Activated T-cell treated with anti-CD3 and anti-CD28 coated beads, Interleukin-2, amount 50 U/mL, for 4 hours (primary cell): ENCODE results near the gene JAKMIP1. TPM values are rescaled to one million over a fixed set of nuclear protein-coding genes. Genes with fewer than 3 reads are reported as not detected.

ENCODE experiments used
- ATAC-seq, 2 donors: fragments of 200-7000 bp; cut with Tn5 transposase; one replicate each; pipeline ENCODE4 v1.10.0; 2021
- DNase-seq: peaks from one replicate; pipeline ENCODE4 v3.0.0-alpha.2; 2020
- H3K27me3 Mint-ChIP-seq: one replicate; pipeline ENCODE4 v1.8.0; 2021; ENCODE audit warnings: low read depth, mixed read lengths
- H3K36me3 Mint-ChIP-seq: one replicate; pipeline ENCODE4 v1.8.0; 2022; ENCODE audit warnings: mixed read lengths; ENCODE audit not compliant: insufficient read depth
- H3K4me1 Mint-ChIP-seq: one replicate; pipeline ENCODE4 v1.8.0; 2021; ENCODE audit warnings: low read depth, mixed read lengths
- H3K4me3 Mint-ChIP-seq: one replicate; pipeline ENCODE4 v1.8.0; 2021; ENCODE audit warnings: mild to moderate bottlenecking, moderate library complexity, mixed read lengths
- H3K9me3 Mint-ChIP-seq: one replicate; pipeline ENCODE4 v1.8.0; 2021; ENCODE audit warnings: mixed read lengths
- total RNA-seq, 3 donors: library from RNA; stranded (reverse); gene quantifications; one replicate each; pipeline ENCODE4 v1.2.1, GENCODE V29; 2021

Gene JAKMIP1
- total RNA-seq, 3 donors from 2014 or later = 1.1 to 3.7 (median 3.3) TPM

- no peak for DNase-seq
- H3K9me3 Mint-ChIP-seq = peaks cover 8% of the 10 kb centered on the region
- H3K4me1 Mint-ChIP-seq = peaks cover 29% of the 10 kb centered on the region
- H3K36me3 Mint-ChIP-seq = peaks cover 2% of the 10 kb centered on the region
- peaks cover 28% of the 10 kb centered on the region for H3K27me3 Mint-ChIP-seq
- peak overlapping the region; percentile 76 for H3K4me3 Mint-ChIP-seq
- peak in 1 of 2 donors; percentile 6 for ATAC-seq
Observed at GRCh38 chr4:6200922-6201362, 593 bp upstream of the JAKMIP1 start.

- peak in 1 of 2 donors; percentile 18 for ATAC-seq
- H3K4me1 Mint-ChIP-seq = peaks cover 33% of the 10 kb centered on the region
- H3K27me3 Mint-ChIP-seq = peaks cover 31% of the 10 kb centered on the region
- peaks cover 2% of the 10 kb centered on the region for H3K36me3 Mint-ChIP-seq
- no peak for DNase-seq
- peaks cover 8% of the 10 kb centered on the region for H3K9me3 Mint-ChIP-seq
- H3K4me3 Mint-ChIP-seq = peak overlapping the region; percentile 81
Observed at GRCh38 chr4:6199422-6199921, 877 bp downstream of the JAKMIP1 start.

- Mint-ChIP-seq H3K9me3 (peaks cover 8% of the 10 kb centered on the region), H3K4me1 (peaks cover 33% of the 10 kb centered on the region), H3K4me3 (peak overlapping the region; percentile 81), H3K27me3 (peaks cover 31% of the 10 kb centered on the region), H3K36me3 (peaks cover 2% of the 10 kb centered on the region)
- ATAC-seq (peak; percentile 21 to 22), DNase-seq (no peak)
Observed at GRCh38 chr4:6198768-6199421, 1.5 kb downstream of the JAKMIP1 start.

GRCh38 chr4:6198278-6198677 is 2.1 kb downstream of the JAKMIP1 start:
- Mint-ChIP-seq H3K9me3 (peaks cover 8% of the 10 kb centered on the region), H3K4me1 (peaks cover 33% of the 10 kb centered on the region), H3K27me3 (peaks cover 31% of the 10 kb centered on the region), H3K4me3 (peak overlapping the region; percentile 81), H3K36me3 (peaks cover 2% of the 10 kb centered on the region)
- peak; percentile 53 to 63 for ATAC-seq
- DNase-seq = peak; percentile 52

GRCh38 chr4:6197433-6198174 is 2.7 kb downstream of the JAKMIP1 start:
- peaks cover 33% of the 10 kb centered on the region for H3K4me1 Mint-ChIP-seq
- H3K4me3 Mint-ChIP-seq = peak overlapping the region; percentile 81
- ATAC-seq (no peak), DNase-seq (no peak)
- H3K36me3 Mint-ChIP-seq = peaks cover 2% of the 10 kb centered on the region
- H3K9me3 Mint-ChIP-seq = peaks cover 8% of the 10 kb centered on the region
- H3K27me3 Mint-ChIP-seq = peaks cover 31% of the 10 kb centered on the region

- no peak for DNase-seq
- H3K4me1 Mint-ChIP-seq = peaks cover 33% of the 10 kb centered on the region
- peaks cover 2% of the 10 kb centered on the region for H3K36me3 Mint-ChIP-seq
- H3K9me3 Mint-ChIP-seq = peaks cover 8% of the 10 kb centered on the region
- H3K4me3 Mint-ChIP-seq = no peak overlapping the region
- ATAC-seq = no peak
- H3K27me3 Mint-ChIP-seq = peaks cover 31% of the 10 kb centered on the region
Observed at GRCh38 chr4:6196871-6197270, 3.5 kb downstream of the JAKMIP1 start.

- no peak for DNase-seq
- Mint-ChIP-seq H3K36me3 (peaks cover 2% of the 10 kb centered on the region), H3K27me3 (peaks cover 26% of the 10 kb centered on the region), H3K4me1 (peaks cover 29% of the 10 kb centered on the region), H3K9me3 (peaks cover 4% of the 10 kb centered on the region), H3K4me3 (no peak overlapping the region)
- ATAC-seq = no peak
Observed at GRCh38 chr4:6196324-6196723, 4.0 kb downstream of the JAKMIP1 start.

GRCh38 chr4:6195602-6196319 is 4.6 kb downstream of the JAKMIP1 start:
- Mint-ChIP-seq H3K9me3 (no peaks in the 10 kb centered on the region), H3K27me3 (peaks cover 21% of the 10 kb centered on the region), H3K4me1 (peaks cover 23% of the 10 kb centered on the region), H3K4me3 (no peak overlapping the region), H3K36me3 (no peaks in the 10 kb centered on the region)
- DNase-seq (no peak), ATAC-seq (no peak)

- Mint-ChIP-seq H3K4me3 (no peak overlapping the region), H3K27me3 (peaks cover 21% of the 10 kb centered on the region)
Observed at GRCh38 chr4:6194458-6195195, 5.7 kb downstream of the JAKMIP1 start.

GRCh38 chr4:6193399-6193798 is 7.0 kb downstream of the JAKMIP1 start:
- H3K36me3 Mint-ChIP-seq = peaks cover 1% of the 10 kb centered on the region
- H3K4me1 Mint-ChIP-seq = peaks cover 16% of the 10 kb centered on the region
- ATAC-seq = no peak
- no peak overlapping the region for H3K4me3 Mint-ChIP-seq
- H3K27me3 Mint-ChIP-seq = peaks cover 14% of the 10 kb centered on the region
- DNase-seq = no peak
- H3K9me3 Mint-ChIP-seq = no peaks in the 10 kb centered on the region

More at GRCh38 chr4:6194458-6195195, 5.7 kb downstream of the JAKMIP1 start:
- H3K4me1 Mint-ChIP-seq = peaks cover 23% of the 10 kb centered on the region
- ATAC-seq = no peak
- no peaks in the 10 kb centered on the region for H3K9me3 Mint-ChIP-seq
- no peaks in the 10 kb centered on the region for H3K36me3 Mint-ChIP-seq
- no peak for DNase-seq

- H3K9me3 Mint-ChIP-seq = peaks cover 3% of the 10 kb centered on the region
- no peak for DNase-seq
Observed at GRCh38 chr4:6192245-6192644, 8.1 kb downstream of the JAKMIP1 start.

GRCh38 chr4:6191448-6192130 is 8.8 kb downstream of the JAKMIP1 start:
- Mint-ChIP-seq H3K4me1 (peaks cover 4% of the 10 kb centered on the region), H3K36me3 (peaks cover 3% of the 10 kb centered on the region), H3K4me3 (no peak overlapping the region), H3K9me3 (peaks cover 5% of the 10 kb centered on the region), H3K27me3 (peaks cover 3% of the 10 kb centered on the region)
- DNase-seq = no peak
- ATAC-seq = no peak

More at GRCh38 chr4:6192245-6192644, 8.1 kb downstream of the JAKMIP1 start:
- Mint-ChIP-seq H3K36me3 (peaks cover 3% of the 10 kb centered on the region), H3K4me1 (peaks cover 5% of the 10 kb centered on the region), H3K4me3 (no peak overlapping the region), H3K27me3 (peaks cover 4% of the 10 kb centered on the region)
- ATAC-seq = no peak

GRCh38 chr4:6190486-6190885 is 9.9 kb downstream of the JAKMIP1 start:
- peaks cover under 1% of the 10 kb centered on the region for H3K4me1 Mint-ChIP-seq
- H3K36me3 Mint-ChIP-seq = peaks cover 3% of the 10 kb centered on the region
- no peak for ATAC-seq
- peaks cover under 1% of the 10 kb centered on the region for H3K27me3 Mint-ChIP-seq
- no peak for DNase-seq
- peaks cover 14% of the 10 kb centered on the region for H3K9me3 Mint-ChIP-seq
- H3K4me3 Mint-ChIP-seq = no peak overlapping the region
